ENCODE measurements around the gene FARP1. TPM values are rescaled to one million over a fixed set of nuclear protein-coding genes. Genes with fewer than 3 reads are reported as not detected.

The FARP1 gene
- total and polyA plus RNA-seq, 8 donors: 11.6 to 319 (median 70.3) TPM

GRCh38 chr13:98187965-98188261 is 45.0 kb downstream of the FARP1 start:
- intact Hi-C loops (cut with DNase I; ENCODE audit: low total_unique reads): no loop called here
- 68 to 86% (median 75%) methylated on average over 7 of the region's 7 CpGs for WGBS, 5 donors
- Histone ChIP-seq H3K9me3 (no peaks in the 10 kb centered on the region), H3K4me3 (no peak overlapping the region), H3K27me3 (no peaks in the 10 kb centered on the region), H3K27ac (peak overlapping the region in 4 of 5 donors; percentile 2 to 62 (median 39)), H3K4me1 (peaks cover 17 to 71% (median 44%) of the 10 kb centered on the region in 4 donors), H3K36me3 (no peaks in the 10 kb centered on the region)
- DNase-seq: no peak
- no peak for TF ChIP-seq EP300 (IDR thresholded peaks at IDR 0.05)
- no peak for TF ChIP-seq POLR2AphosphoS5 (IDR thresholded peaks at IDR 0.05)
- no peak for TF ChIP-seq CTCF (IDR thresholded peaks at IDR 0.05)
- TF ChIP-seq POLR2A (IDR thresholded peaks at IDR 0.05): no peak

GRCh38 chr13:98188544-98189166 is 45.8 kb downstream of the FARP1 start:
- DNase-seq: no peak
- Histone ChIP-seq H3K9me3 (no peaks in the 10 kb centered on the region), H3K27ac (peak overlapping the region in 3 of 5 donors; percentile 39 to 62 (median 39)), H3K4me3 (no peak overlapping the region), H3K27me3 (no peaks in the 10 kb centered on the region), H3K4me1 (peaks cover 14 to 66% (median 42%) of the 10 kb centered on the region in 4 donors), H3K36me3 (no peaks in the 10 kb centered on the region)
- 82 to 92% (median 87%) methylated on average over 12 to 14 of the region's 14 CpGs for WGBS, 5 donors
- TF ChIP-seq CTCF (IDR thresholded peaks at IDR 0.05): no peak
- TF ChIP-seq EP300 (IDR thresholded peaks at IDR 0.05): no peak
- TF ChIP-seq POLR2AphosphoS5 (IDR thresholded peaks at IDR 0.05): no peak
- TF ChIP-seq POLR2A (IDR thresholded peaks at IDR 0.05): no peak
- intact Hi-C loops (cut with DNase I; ENCODE audit: low total_unique reads): no loop called here

GRCh38 chr13:98189841-98190505 is 47.1 kb downstream of the FARP1 start:
- intact Hi-C loops (cut with DNase I; ENCODE audit: low total_unique reads): no loop called here
- Histone ChIP-seq H3K36me3 (no peaks in the 10 kb centered on the region), H3K27me3 (no peaks in the 10 kb centered on the region), H3K27ac (no peak overlapping the region), H3K9me3 (no peaks in the 10 kb centered on the region), H3K4me3 (no peak overlapping the region), H3K4me1 (peaks cover 15 to 65% (median 41%) of the 10 kb centered on the region in 4 donors)
- no peak for TF ChIP-seq POLR2AphosphoS5 (IDR thresholded peaks at IDR 0.05)
- no peak for TF ChIP-seq CTCF (IDR thresholded peaks at IDR 0.05)
- no peak for TF ChIP-seq POLR2A (IDR thresholded peaks at IDR 0.05)
- TF ChIP-seq EP300 (IDR thresholded peaks at IDR 0.05): no peak
- no peak for DNase-seq
- 41 to 50% (median 43%) methylated on average over 4 of the region's 4 CpGs for WGBS, 5 donors

GRCh38 chr13:98190889-98191444 is 48.1 kb downstream of the FARP1 start:
- TF ChIP-seq POLR2AphosphoS5 (IDR thresholded peaks at IDR 0.05) (no peak), EP300 (IDR thresholded peaks at IDR 0.05) (no peak), CTCF (IDR thresholded peaks at IDR 0.05) (no peak), POLR2A (IDR thresholded peaks at IDR 0.05) (no peak)
- Histone ChIP-seq H3K27me3 (no peaks in the 10 kb centered on the region), H3K4me3 (no peak overlapping the region), H3K27ac (peak overlapping the region in 1 of 5 donors; percentile 28), H3K9me3 (no peaks in the 10 kb centered on the region), H3K36me3 (no peaks in the 10 kb centered on the region), H3K4me1 (peaks cover 22 to 75% (median 46%) of the 10 kb centered on the region in 4 donors)
- WGBS, 5 donors: 65 to 80% (median 72%) methylated on average over 11 of the region's 11 CpGs
- no peak for DNase-seq
- intact Hi-C loops (cut with DNase I; ENCODE audit: low total_unique reads): no loop called here
